ENCODE measurements around the gene PIP5K1B. TPM values are rescaled to one million over a fixed set of nuclear protein-coding genes. Genes with fewer than 3 reads are reported as not detected.

PIP5K1B gene
- total RNA-seq, 1 donor from 2014 or later = 1.3 TPM

- H3K27me3 Mint-ChIP-seq (ENCODE audit: low read depth, unreplicated experiment) = peaks cover 10% of the 10 kb centered on the region
Observed at GRCh38 chr9:68742333-68742730, 37.3 kb downstream of the PIP5K1B start.

DNA sequence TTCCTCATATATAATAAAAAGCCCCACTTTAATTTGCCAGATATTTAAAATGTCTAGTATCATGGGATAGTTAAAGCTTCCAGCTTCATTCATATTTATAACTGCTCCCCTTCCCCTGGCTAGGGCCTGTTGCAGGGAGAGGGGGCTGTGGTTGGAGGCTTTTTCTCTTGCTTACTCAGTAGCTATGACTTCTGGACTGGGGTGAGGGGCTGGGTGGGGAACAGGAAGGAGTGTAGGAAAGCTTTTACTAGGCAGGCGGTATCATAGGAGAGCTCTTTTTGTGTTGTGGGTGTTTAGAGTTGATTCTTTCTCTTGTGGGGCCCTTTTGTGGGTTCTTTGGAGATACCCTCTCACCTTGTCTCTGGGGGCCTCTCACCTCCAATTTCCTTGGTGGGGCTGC lies 39.4 kb downstream of the PIP5K1B start:
- Histone ChIP-seq H3K79me2 (ENCODE audit: insufficient read depth, low read length) (no peaks in the 10 kb centered on the region), H3K27me3 (ENCODE audit: insufficient read depth, low read length) (no peaks in the 10 kb centered on the region), H2AFZ (ENCODE audit: low read depth, low read length) (no peak overlapping the region), H3K4me1 (ENCODE audit: insufficient read depth, low read length) (no peaks in the 10 kb centered on the region), H3K27ac (ENCODE audit: low read depth, low read length) (no peak overlapping the region), H3K36me3 (ENCODE audit: insufficient read depth, low read length) (no peaks in the 10 kb centered on the region), H3K4me3 (ENCODE audit: insufficient read depth, low read depth, low read length) (no peak overlapping the region), H4K20me1 (ENCODE audit: insufficient read depth, low read length) (no peaks in the 10 kb centered on the region), H3K9ac (ENCODE audit: low read length) (no peak overlapping the region), H3K9me3 (ENCODE audit: insufficient read depth, low read depth, low read length) (no peaks in the 10 kb centered on the region), H3K4me2 (ENCODE audit: low read length) (no peak overlapping the region)
- no peak for FAIRE-seq
- Mint-ChIP-seq H3K9me3 (ENCODE audit: unreplicated experiment) (no peaks in the 10 kb centered on the region), H3K27me3 (ENCODE audit: low read depth, unreplicated experiment) (peaks cover 10% of the 10 kb centered on the region), H3K27ac (ENCODE audit: unreplicated experiment) (no peak overlapping the region), H3K4me3 (ENCODE audit: unreplicated experiment) (no peak overlapping the region), H3K4me1 (ENCODE audit: low read depth, unreplicated experiment) (no peaks in the 10 kb centered on the region), H3K36me3 (ENCODE audit: low read depth, unreplicated experiment) (no peaks in the 10 kb centered on the region)
- no peak for TF ChIP-seq CTCF (IDR thresholded peaks at IDR 0.05; ENCODE audit: insufficient read depth, low read depth, low read length)
- no peak for TF ChIP-seq EZH2 (IDR thresholded peaks at IDR 0.05; ENCODE audit: insufficient read depth, low read length)
- DNase-seq (ENCODE audit: low read depth) = no peak

More at GRCh38 chr9:68742333-68742730, 37.3 kb downstream of the PIP5K1B start:
- no peak overlapping the region for H3K9ac ChIP-seq (ENCODE audit: low read length)
- DNase-seq (ENCODE audit: low read depth) (no peak), FAIRE-seq (no peak)
- Mint-ChIP-seq H3K36me3 (ENCODE audit: low read depth, unreplicated experiment) (no peaks in the 10 kb centered on the region), H3K4me3 (ENCODE audit: unreplicated experiment) (no peak overlapping the region), H3K27ac (ENCODE audit: unreplicated experiment) (no peak overlapping the region), H3K4me1 (ENCODE audit: low read depth, unreplicated experiment) (no peaks in the 10 kb centered on the region), H3K9me3 (ENCODE audit: unreplicated experiment) (no peaks in the 10 kb centered on the region)
- no peaks in the 10 kb centered on the region for H4K20me1 ChIP-seq (ENCODE audit: insufficient read depth, low read length)
- no peak overlapping the region for H3K27ac ChIP-seq (ENCODE audit: low read depth, low read length)
- H3K79me2 ChIP-seq (ENCODE audit: insufficient read depth, low read length) = no peaks in the 10 kb centered on the region
- no peak overlapping the region for H3K4me2 ChIP-seq (ENCODE audit: low read length)
- no peaks in the 10 kb centered on the region for H3K36me3 ChIP-seq (ENCODE audit: insufficient read depth, low read length)
- H3K4me1 ChIP-seq (ENCODE audit: insufficient read depth, low read length) = no peaks in the 10 kb centered on the region
- no peak overlapping the region for H3K4me3 ChIP-seq (ENCODE audit: insufficient read depth, low read depth, low read length)
- H3K9me3 ChIP-seq (ENCODE audit: insufficient read depth, low read depth, low read length) = no peaks in the 10 kb centered on the region
- TF ChIP-seq EZH2 (IDR thresholded peaks at IDR 0.05; ENCODE audit: insufficient read depth, low read length) (no peak), CTCF (IDR thresholded peaks at IDR 0.05; ENCODE audit: insufficient read depth, low read depth, low read length) (no peak)
- no peak overlapping the region for H2AFZ ChIP-seq (ENCODE audit: low read depth, low read length)
- no peaks in the 10 kb centered on the region for H3K27me3 ChIP-seq (ENCODE audit: insufficient read depth, low read length)

DNA sequence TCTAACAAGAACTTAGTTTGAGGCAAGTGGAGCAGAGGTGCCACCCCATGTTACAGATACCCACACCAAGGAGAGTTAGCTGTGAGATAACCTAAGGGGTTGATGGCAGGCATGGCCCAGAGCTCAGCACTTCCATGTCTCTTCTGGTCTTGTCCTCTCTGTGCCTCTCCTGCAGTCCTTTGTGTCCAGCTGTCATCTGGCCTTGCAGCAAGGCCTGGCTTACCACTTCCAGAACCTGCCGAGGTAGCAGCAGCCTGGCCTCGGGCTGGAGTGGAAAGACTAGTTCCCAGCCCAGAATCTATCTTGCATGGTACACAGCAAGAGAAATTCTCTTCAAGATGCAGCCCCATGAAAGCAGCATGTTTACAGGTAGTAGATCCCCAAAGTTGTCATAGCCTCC lies 41.5 kb downstream of the PIP5K1B start:
- Mint-ChIP-seq H3K4me3 (ENCODE audit: unreplicated experiment) (no peak overlapping the region), H3K36me3 (ENCODE audit: low read depth, unreplicated experiment) (no peaks in the 10 kb centered on the region), H3K27ac (ENCODE audit: unreplicated experiment) (no peak overlapping the region), H3K4me1 (ENCODE audit: low read depth, unreplicated experiment) (peaks cover 6% of the 10 kb centered on the region), H3K27me3 (ENCODE audit: low read depth, unreplicated experiment) (peaks cover 9% of the 10 kb centered on the region), H3K9me3 (ENCODE audit: unreplicated experiment) (no peaks in the 10 kb centered on the region)
- H2AFZ ChIP-seq (ENCODE audit: low read depth, low read length) = no peak overlapping the region
- H3K4me3 ChIP-seq (ENCODE audit: insufficient read depth, low read depth, low read length) = no peak overlapping the region
- DNase-seq (ENCODE audit: low read depth) (no peak), FAIRE-seq (no peak)
- H4K20me1 ChIP-seq (ENCODE audit: insufficient read depth, low read length) = no peaks in the 10 kb centered on the region
- H3K79me2 ChIP-seq (ENCODE audit: insufficient read depth, low read length) = no peaks in the 10 kb centered on the region
- no peaks in the 10 kb centered on the region for H3K9me3 ChIP-seq (ENCODE audit: insufficient read depth, low read depth, low read length)
- no peaks in the 10 kb centered on the region for H3K36me3 ChIP-seq (ENCODE audit: insufficient read depth, low read length)
- no peak overlapping the region for H3K27ac ChIP-seq (ENCODE audit: low read depth, low read length)
- H3K27me3 ChIP-seq (ENCODE audit: insufficient read depth, low read length) = no peaks in the 10 kb centered on the region
- H3K9ac ChIP-seq (ENCODE audit: low read length) = no peak overlapping the region
- no peaks in the 10 kb centered on the region for H3K4me1 ChIP-seq (ENCODE audit: insufficient read depth, low read length)
- TF ChIP-seq CTCF (IDR thresholded peaks at IDR 0.05; ENCODE audit: insufficient read depth, low read depth, low read length) (no peak), EZH2 (IDR thresholded peaks at IDR 0.05; ENCODE audit: insufficient read depth, low read length) (no peak)
- H3K4me2 ChIP-seq (ENCODE audit: low read length) = no peak overlapping the region

Data from astrocyte (in vitro differentiated cells and primary cell).